ENCODE data around the gene BAG1. TPM values are rescaled to one million over a fixed set of nuclear protein-coding genes. Genes with fewer than 3 reads are reported as not detected.

BAG1 gene
- total RNA-seq, 4 donors from 2014 or later, result 39.7 to 143 (median 59.4) TPM

DNA sequence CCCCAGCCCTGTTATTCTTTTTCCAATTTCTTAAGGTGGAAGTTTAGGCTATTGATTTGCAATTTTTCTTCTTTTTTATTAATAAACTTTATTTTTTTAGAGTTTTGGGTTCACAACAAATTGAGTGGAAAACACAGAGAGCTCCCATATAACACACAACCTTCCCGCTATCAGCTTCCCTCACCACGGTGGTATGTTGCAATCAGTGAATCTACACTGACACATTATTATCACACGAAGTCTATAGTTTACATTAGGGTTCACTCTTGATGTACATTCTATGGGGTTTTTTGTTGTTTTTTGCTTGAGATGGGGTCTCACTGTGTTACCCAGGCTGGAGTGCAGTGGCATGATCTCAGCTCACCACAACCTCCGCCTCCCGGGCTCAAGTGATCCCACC is 21.0 kb upstream of the BAG1 start:
- intact Hi-C loops (cut with DNase I; ENCODE audit: low total_unique reads), result no loop called here
- Histone ChIP-seq H3K9me3 (no peaks in the 10 kb centered on the region), H3K27ac (no peak overlapping the region), H3K4me3 (no peak overlapping the region), H3K4me1 (no peaks in the 10 kb centered on the region), H3K27me3 (no peaks in the 10 kb centered on the region), H3K36me3 (no peaks in the 10 kb centered on the region)
- no peak for TF ChIP-seq POLR2A (IDR thresholded peaks at IDR 0.05)
- TF ChIP-seq, protein P1, sequence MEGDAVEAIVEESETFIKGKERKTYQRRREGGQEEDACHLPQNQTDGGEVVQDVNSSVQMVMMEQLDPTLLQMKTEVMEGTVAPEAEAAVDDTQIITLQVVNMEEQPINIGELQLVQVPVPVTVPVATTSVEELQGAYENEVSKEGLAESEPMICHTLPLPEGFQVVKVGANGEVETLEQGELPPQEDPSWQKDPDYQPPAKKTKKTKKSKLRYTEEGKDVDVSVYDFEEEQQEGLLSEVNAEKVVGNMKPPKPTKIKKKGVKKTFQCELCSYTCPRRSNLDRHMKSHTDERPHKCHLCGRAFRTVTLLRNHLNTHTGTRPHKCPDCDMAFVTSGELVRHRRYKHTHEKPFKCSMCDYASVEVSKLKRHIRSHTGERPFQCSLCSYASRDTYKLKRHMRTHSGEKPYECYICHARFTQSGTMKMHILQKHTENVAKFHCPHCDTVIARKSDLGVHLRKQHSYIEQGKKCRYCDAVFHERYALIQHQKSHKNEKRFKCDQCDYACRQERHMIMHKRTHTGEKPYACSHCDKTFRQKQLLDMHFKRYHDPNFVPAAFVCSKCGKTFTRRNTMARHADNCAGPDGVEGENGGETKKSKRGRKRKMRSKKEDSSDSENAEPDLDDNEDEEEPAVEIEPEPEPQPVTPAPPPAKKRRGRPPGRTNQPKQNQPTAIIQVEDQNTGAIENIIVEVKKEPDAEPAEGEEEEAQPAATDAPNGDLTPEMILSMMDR (IDR thresholded peaks at IDR 0.05), result no peak
- DNase-seq, result no peak

DNA sequence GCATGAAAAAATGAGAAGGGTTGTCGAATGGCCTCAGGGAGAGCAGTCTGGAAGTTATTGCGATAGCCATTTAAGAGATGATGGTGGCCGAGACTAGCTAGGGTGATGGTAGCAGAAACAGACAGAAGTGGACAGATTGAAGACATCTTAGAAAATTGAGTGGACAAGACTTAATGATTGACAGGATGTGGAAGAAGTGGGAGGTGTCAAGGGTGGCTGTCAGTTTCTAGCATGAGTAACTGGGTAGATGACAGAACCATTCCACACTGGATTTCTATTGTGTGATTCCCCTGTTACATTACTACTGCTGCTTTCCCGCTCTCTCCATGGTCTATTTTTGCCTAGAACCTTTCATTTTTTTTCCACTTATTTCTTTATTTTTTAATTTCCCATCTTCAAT is 13.0 kb upstream of the BAG1 start:
- H3K27ac ChIP-seq, result no peak overlapping the region
- H3K4me1 ChIP-seq, result no peaks in the 10 kb centered on the region
- no peaks in the 10 kb centered on the region for H3K9me3 ChIP-seq
- intact Hi-C loops (cut with DNase I; ENCODE audit: low total_unique reads), result no loop called here
- no peak for DNase-seq
- H3K36me3 ChIP-seq, result no peaks in the 10 kb centered on the region
- no peak for TF ChIP-seq POLR2A (IDR thresholded peaks at IDR 0.05)
- TF ChIP-seq, protein P1 (IDR thresholded peaks at IDR 0.05), result no peak
- no peak overlapping the region for H3K4me3 ChIP-seq
- H3K27me3 ChIP-seq, result no peaks in the 10 kb centered on the region

DNA sequence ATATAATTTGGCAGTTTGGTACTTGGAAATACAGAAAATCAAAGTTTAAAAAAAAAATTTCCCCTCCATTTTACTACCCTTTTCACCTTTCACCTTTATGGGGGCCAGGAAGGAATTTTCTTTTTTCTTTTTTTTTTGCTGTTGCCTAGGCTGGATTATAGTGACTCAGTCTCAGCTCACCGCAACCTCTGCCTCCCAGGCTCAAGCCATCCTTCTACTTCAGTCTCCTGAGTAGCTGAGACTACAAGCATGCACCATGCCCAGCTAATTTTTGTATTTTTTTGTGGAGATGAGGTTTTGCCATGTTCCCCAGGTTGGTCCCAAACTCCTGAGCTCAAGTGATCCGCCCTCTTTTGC is 9.4 kb upstream of the BAG1 start:
- H3K4me1 ChIP-seq, result no peaks in the 10 kb centered on the region
- TF ChIP-seq, protein P1 (IDR thresholded peaks at IDR 0.05), result no peak
- TF ChIP-seq POLR2A (IDR thresholded peaks at IDR 0.05), result no peak
- no peak overlapping the region for H3K4me3 ChIP-seq
- H3K27ac ChIP-seq, result no peak overlapping the region
- no peaks in the 10 kb centered on the region for H3K27me3 ChIP-seq
- no peaks in the 10 kb centered on the region for H3K36me3 ChIP-seq
- no peaks in the 10 kb centered on the region for H3K9me3 ChIP-seq
- intact Hi-C loops (cut with DNase I; ENCODE audit: low total_unique reads), result no loop called here
- DNase-seq, result no peak

DNA sequence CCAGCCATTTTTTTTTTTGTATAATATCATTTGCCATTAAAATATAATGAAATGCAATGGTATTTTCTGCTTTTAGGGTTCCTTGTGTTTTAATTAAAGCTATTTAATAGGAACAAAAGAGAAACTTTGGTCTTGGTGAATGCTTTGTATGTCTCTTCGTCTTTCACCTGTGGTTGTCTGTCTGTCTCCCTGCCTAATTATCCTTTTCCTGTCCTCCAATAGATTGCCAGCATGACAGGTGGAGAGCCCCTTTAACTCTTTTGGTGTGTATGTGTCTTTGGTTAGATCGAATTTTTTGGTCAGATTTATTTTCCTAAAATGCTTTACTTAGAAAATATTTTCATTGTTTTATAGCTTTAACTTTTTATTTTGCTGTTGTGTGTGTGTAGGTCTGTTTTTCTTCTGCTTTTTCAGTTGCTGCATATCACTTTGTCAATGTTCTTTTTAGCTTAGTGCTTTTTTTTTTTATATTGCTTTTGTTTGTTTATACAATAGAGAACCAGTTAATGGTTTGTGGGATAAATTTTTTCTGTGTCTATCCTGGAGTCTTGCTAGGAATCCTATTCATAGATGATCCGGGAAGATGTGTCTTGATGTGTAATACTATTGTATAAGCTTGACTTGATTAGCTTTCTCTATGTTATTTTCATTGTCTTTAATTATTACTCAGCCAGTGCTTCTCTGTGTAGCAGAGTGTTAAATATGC is 8.9 kb upstream of the BAG1 start:
- no peak for DNase-seq
- intact Hi-C loops (cut with DNase I; ENCODE audit: low total_unique reads), result no loop called here
- H3K36me3 ChIP-seq, result no peaks in the 10 kb centered on the region

DNA sequence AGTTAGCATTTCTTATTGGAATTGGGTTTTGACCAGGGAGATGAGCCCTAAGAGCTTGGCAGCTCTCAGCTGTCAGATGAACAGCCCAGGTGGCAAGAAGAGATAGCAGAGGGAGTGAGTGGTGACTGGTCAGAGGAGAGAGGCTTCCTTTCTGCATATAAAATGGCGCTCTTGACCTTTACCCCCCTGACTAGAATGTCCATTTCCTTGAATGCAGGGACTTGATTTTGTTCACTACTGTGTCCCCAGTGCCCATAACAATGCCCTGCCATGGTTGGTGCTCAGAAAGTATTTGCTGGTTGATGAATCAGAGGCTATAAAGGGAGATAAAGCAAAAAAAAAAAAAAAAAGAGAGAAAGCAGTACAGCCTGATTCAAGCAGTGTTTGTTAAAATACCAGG is 7.6 kb upstream of the BAG1 start:
- H3K4me1 ChIP-seq, result no peaks in the 10 kb centered on the region
- no peak overlapping the region for H3K27ac ChIP-seq
- intact Hi-C loops (cut with DNase I; ENCODE audit: low total_unique reads), result no loop called here
- H3K27me3 ChIP-seq, result no peaks in the 10 kb centered on the region
- H3K9me3 ChIP-seq, result no peaks in the 10 kb centered on the region
- H3K36me3 ChIP-seq, result no peaks in the 10 kb centered on the region
- no peak overlapping the region for H3K4me3 ChIP-seq
- TF ChIP-seq POLR2A (IDR thresholded peaks at IDR 0.05), result no peak
- TF ChIP-seq, protein P1 (IDR thresholded peaks at IDR 0.05), result no peak
- no peak for DNase-seq

More for the DNA sequence above, 8.9 kb upstream of the BAG1 start:
- Histone ChIP-seq H3K9me3 (no peaks in the 10 kb centered on the region), H3K27me3 (no peaks in the 10 kb centered on the region), H3K4me1 (no peaks in the 10 kb centered on the region), H3K4me3 (no peak overlapping the region), H3K27ac (no peak overlapping the region)
- TF ChIP-seq, protein P1 (IDR thresholded peaks at IDR 0.05), result no peak
- no peak for TF ChIP-seq POLR2A (IDR thresholded peaks at IDR 0.05)

Data from uterus (tissue), 4 donors.